Dermis microvascular lymphatic vessel endothelial cell (primary cell): ENCODE data around the gene MED12L. TPM values are rescaled to one million over a fixed set of nuclear protein-coding genes. Genes with fewer than 3 reads are reported as not detected.
"Not testable (repeated sequence)": the region's sequence is repeated elsewhere in the genome, so short reads cannot be mapped to it uniquely, and the experiment has no call there.

Source experiments
- DNase-seq, 2 donors: peaks; one replicate each; pipeline versions ENCODE4 v3.0.0 to v3.0.0-alpha.2; 2010; ENCODE audit warnings: low read depth in 2 of 2
- total RNA-seq: library from RNA; depleted of rRNA; stranded (reverse); fragments of >200 nt; gene quantifications from 2 replicates; pipeline ENCODE4 v1.2.1, GENCODE V29; 2014

The MED12L gene, protein sequence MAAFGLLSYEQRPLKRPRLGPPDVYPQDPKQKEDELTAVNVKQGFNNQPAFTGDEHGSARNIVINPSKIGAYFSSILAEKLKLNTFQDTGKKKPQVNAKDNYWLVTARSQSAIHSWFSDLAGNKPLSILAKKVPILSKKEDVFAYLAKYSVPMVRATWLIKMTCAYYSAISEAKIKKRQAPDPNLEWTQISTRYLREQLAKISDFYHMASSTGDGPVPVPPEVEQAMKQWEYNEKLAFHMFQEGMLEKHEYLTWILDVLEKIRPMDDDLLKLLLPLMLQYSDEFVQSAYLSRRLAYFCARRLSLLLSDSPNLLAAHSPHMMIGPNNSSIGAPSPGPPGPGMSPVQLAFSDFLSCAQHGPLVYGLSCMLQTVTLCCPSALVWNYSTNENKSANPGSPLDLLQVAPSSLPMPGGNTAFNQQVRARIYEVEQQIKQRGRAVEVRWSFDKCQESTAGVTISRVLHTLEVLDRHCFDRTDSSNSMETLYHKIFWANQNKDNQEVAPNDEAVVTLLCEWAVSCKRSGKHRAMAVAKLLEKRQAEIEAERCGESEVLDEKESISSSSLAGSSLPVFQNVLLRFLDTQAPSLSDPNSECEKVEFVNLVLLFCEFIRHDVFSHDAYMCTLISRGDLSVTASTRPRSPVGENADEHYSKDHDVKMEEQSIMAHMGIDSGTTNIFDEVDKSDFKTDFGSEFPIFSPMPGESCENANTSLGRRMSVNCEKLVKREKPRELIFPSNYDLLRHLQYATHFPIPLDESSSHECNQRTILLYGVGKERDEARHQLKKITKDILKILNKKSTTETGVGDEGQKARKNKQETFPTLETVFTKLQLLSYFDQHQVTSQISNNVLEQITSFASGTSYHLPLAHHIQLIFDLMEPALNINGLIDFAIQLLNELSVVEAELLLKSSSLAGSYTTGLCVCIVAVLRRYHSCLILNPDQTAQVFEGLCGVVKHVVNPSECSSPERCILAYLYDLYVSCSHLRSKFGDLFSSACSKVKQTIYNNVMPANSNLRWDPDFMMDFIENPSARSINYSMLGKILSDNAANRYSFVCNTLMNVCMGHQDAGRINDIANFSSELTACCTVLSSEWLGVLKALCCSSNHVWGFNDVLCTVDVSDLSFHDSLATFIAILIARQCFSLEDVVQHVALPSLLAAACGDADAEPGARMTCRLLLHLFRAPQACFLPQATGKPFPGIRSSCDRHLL (N-terminal part only)
- 0.13 TPM in 2 replicates for total RNA-seq

DNA sequence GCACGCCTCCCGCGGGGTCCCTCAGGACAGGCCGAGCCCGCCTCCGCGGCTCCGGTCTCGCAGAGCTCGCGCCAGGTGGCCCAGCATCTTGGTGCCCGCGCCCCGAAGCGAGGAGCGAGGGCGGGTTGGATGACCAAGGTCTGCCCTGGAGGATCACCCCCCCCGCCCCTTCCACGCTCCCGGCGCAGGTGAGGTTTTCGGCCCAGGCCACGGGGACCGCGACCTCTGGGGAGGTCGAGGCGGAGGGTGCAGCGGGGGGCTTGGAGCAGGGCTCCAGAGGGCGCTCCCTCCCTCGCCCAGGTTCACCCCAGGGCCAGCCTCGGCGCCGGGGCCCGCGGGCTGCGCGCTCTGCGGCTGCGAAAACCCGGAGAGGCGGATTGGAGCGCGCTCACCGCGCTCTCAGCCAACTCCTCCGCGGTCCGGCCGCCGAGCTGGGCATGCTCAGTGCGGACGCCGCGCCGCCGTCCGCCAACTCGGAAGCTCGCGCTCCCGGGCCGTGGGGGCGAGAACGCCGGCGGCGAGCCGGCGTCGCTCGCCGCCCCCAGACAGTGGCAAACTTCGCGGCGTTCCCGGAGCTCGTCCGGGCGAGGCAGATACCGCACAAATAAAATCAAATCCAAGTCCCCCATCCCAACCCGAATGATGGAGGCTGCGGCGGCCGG, at the start of gene MED12L:
TSS of gene MED12L (plus strand) at position 438 of the 662 bp plus-strand sequence. CDS start 1,263 bp downstream, outside the sequence.
- DNase-seq: peak; percentile 40 to 78

DNA sequence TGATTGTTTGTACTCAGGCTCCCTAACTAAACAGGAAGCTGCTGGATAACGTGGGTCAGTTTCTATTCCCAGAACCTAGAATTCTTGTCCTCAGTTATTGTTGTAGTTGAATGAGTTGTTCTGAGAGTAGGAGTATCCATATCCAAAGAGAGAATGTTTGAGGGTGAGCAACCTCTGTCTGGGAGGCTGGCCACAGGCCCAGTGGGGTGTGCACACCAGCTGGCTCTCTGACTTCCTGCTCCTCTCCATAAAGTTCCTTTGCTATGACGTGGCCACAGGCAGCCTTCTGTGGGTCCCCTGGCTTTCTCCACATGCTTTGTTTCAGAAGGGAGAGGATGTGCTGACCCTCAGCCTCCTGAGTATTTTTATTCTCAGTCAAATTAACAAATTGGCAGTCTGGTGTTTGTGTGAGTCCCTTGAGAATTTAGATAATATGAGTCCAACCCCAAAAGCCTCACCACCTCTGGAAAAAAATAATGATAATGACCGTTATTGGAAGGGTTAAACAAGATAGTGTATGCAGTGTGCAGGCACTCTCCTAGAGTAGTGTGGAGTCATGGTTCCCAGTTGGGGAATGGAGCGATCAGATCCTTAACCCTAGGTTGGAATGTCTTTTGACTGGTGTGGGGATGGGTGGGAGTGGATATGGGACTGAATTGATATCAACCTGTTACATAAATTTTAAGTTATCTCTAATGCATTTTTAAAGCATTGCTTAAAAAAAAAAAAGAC, 47.6 kb upstream of the MED12L start:
- DNase-seq: peak; percentile 9 to 77

DNA sequence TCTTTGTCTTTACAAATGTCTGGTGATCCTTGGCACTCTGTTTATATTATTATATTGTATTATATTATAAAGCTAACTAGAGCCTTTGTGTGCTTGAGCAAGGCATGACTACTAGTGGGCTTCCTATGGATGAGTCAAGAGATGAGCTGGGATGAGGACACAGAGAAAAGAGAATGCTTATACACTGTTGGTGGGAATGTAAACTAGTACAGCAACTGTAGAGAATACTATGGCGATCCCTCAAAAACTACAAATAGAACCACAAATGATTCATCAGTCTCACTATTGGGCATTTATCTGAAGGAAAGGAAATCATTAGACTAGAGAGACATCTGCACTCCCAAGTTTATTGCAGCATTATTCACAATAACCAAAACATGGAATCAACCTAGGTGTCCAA, 40.8 kb upstream of the MED12L start:
- DNase-seq: no peak

DNA sequence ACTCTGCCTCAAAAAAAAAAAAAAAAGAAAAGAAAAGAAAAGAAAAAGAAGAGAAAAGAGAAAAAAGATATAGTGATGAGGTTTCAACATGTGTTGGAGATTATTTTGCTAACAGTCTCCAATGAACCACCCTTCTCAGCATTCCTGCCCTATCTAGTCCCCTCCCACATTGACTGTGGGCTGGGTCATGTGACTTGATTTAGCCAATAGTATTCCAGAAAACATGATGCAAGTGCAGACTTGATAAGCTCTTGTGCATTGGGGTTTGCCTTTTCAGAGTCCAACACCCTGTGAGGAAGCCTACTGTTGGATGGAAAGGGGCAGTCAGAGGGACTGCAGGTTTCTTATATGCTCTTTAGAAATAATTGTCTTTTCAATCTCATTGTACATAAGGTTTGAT, 37.8 kb upstream of the MED12L start:
- DNase-seq: no peak

DNA sequence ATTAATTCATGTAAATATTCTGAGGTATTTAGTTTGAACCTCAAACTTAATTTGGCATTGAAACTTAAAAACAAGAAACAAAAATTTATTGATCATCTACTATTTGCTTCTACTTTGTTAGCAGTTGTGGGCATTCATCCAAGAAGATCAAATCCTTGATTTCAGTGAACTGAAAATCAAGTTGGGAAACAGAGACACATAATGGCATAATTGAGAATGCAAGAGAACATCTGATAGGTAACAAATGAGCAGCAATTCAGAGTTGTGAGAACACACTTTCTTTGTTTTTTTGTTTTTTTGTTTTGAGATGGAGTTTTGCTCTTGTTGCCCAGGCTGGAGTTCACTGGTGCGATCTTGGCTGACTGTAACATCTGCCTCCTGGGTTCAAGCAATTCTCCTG, 33.9 kb upstream of the MED12L start:
- no peak for DNase-seq

DNA sequence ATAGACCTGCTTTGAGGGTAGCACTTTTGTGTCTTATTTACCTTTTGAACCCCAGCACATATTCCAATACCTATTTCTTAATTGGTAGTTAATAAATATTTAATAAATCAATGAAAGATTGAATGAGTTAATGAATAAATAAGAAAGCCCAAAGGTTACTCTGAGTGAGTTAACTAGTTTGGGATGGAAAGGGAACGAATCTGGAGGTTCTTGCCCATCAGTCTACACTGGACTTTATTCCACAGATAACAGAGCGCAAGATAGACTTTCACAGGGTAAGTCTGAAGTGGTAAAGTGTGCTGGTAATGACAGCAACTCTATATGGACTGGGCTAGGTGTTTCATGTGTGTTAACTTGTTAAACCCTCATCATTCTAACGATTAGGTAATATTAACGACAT, 33.1 kb upstream of the MED12L start:
- no peak for DNase-seq

DNA sequence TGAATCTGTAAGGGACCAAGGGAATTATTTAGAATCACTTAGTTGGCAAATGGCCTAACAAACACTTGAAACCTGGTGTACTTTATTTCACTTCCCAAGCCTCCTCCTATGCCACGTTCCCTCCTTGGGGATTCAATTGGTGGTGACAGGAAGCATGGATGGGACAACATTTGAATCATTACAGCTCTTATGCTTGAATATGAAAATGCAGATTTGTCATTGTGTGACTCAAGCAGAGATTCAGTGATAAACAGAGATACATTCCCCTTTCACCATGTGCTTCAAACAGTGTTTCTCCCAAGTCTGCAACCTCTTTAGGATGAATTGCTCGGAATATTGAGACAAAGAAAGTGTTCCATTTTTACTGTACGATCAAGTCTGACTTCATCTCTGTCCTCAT, 32.7 kb upstream of the MED12L start:
- no peak for DNase-seq

DNA sequence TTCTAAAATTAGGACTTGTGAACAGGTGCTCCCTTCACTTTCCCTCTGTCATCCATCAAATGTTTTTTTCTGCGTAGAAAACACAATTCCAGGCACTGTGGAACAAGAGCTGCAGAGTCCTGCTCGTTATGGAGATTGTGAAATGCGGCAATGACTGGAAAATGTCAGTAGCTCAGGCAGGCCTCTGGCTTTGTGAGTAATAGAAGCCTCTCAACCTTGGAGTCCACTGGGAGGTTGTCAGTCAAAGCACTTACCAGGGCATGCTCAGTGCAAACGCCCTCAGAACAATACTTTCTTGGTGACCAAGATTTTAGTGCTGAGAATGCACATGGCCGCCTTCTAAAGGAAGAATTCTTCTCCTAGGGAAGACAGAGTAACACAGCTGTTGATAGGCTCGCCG, 26.7 kb upstream of the MED12L start:
- DNase-seq: no peak

DNA sequence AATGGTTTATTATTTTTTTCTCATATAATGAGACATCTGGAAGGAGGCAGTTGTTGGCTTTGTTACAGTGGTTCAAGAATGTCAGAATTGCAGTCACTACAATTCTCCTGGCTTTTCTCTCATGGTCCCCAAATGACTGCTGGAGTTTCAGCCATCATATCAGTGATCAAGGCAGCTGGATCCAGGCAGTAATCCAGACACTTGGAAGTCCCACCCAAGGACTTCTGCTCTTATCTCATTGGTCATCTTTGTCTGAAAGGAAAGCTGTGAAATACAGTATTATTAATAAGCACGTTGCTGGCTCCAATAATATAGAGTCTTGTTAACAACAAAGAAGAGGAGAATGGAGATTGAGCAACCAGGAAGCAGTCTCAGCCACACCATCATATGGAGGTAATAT, 22.9 kb upstream of the MED12L start:
- no peak for DNase-seq

DNA sequence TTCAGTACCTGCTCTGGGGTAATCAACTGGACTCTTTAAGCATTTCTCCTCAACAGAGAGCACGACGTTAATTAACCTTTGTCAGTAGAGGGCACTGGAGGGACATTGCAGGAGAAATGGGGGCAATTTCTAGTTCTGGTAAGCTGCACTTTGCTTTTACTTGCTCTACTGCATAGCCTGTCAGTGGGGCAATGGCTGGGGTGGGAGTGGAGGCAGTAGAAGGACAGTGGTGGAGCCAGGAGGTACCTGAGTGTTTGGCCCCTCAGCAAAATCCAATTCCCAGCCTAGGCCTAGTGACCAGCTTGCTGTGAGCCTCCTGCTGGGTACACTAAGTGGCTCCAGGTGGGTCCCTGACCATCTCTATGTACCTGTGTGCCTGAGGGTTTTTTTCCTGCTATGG, 18.3 kb upstream of the MED12L start:
- DNase-seq: peak; percentile 1 to 11

DNA sequence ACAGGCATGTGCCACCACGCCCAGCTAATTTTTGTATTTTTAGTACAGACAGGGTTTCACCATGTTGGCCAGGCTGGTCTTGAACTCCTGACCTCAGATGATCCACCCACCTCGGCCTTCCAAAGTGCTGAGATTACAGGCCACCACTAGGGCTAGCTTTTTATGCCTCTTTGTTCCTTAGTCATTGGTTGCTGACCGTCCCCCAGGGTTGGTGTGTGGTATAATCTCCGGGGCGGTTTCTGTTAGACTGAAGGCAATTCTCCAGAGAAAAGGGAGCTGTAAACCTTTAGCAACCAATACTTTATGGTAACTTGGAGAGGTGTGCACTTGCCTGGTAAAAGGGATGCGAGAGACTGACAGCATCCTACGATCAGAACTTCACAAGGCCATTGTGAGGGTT, 12.6 kb upstream of the MED12L start:
- not testable (repeated sequence) for DNase-seq

DNA sequence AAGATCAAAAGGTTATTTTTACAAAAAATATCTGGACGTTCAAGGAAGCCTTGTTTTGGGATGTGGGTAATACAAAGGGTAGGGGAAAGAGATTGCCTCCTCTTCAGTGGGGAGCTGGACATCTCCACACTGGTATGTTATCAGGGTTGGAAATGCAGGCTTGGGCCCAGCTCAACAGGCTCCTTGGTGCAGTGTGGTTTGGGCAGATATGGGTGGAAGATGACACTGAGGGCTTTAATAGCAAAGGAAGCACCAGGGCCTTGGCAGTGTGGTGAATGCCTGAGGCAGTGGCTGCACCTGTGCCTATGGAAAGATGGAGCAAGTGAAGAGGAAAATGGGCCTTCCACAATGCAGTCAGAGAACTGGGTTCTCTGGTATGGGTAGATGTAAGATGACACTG, 11.2 kb upstream of the MED12L start:
- DNase-seq: no peak

DNA sequence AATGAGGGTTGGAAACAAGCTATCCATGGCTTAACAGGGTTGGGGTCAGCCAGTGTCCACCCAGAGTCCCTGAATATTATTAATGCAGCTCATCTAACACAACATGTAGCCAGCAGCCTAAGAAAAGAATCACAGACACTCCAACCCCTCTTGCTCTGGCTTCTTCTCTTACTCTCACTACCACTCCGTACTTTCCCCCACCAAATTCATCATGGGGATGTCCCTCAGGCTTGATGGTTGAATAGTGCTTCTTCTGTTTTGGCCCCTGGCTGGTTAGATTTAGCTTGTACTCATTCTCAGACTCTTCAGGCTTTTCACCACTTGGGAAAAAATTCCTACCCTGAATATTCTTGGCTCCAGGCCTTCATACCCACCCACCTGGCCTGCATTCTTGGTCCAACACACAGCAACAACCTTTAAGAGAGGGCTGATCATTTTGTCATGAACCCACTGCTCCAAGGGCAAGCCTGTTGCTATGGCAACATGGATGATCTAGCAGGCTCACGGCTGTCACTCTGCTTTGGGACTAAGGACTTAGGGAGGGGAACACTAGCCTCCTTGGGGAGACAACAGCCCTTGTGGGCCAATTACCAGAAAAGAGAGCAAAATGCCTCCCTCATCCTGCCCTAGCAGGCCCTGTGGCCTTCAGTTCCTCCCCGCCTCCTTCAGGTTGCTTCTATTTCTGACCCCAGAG, 9.4 kb upstream of the MED12L start:
- DNase-seq: no peak

DNA sequence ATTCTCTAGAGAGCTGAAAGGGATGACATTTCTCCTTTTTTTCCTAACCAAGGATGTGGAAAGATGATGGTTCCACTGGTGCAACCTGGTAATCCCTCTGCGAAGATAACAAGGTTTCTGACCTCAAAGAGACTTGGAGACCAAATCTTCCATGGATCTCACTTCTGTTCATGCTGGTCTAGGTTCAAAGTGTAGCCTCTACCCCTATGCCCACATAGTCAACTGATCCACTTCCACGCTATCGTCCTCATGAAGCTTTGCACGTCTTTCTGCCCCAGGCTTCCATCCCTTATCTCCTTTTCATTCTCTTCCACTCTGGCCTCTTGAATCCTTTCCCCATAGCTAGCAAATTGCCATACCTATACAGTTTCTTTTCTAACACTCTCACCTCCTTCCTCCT, 8.8 kb upstream of the MED12L start:
- no peak for DNase-seq

DNA sequence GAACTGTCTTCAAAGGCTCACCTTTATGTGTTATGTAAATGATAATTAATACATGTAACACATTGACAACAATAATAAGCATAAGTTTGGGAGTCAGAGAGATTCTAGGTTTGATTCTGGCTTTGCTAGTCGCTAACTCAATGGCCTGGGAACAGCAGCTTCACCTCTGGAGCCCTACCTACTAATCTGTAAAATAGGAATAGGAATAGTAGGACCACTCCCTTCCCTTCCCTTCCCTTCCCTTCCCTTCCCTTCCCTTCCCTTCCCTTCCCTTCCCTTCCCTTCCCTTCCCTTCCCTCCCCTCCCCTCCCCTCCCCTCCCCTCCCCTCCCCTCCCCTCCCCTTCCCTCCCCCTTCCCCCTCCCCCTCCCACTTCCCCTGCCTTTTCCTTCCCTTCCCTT, 4.4 kb upstream of the MED12L start:
- DNase-seq: not testable (repeated sequence)

DNA sequence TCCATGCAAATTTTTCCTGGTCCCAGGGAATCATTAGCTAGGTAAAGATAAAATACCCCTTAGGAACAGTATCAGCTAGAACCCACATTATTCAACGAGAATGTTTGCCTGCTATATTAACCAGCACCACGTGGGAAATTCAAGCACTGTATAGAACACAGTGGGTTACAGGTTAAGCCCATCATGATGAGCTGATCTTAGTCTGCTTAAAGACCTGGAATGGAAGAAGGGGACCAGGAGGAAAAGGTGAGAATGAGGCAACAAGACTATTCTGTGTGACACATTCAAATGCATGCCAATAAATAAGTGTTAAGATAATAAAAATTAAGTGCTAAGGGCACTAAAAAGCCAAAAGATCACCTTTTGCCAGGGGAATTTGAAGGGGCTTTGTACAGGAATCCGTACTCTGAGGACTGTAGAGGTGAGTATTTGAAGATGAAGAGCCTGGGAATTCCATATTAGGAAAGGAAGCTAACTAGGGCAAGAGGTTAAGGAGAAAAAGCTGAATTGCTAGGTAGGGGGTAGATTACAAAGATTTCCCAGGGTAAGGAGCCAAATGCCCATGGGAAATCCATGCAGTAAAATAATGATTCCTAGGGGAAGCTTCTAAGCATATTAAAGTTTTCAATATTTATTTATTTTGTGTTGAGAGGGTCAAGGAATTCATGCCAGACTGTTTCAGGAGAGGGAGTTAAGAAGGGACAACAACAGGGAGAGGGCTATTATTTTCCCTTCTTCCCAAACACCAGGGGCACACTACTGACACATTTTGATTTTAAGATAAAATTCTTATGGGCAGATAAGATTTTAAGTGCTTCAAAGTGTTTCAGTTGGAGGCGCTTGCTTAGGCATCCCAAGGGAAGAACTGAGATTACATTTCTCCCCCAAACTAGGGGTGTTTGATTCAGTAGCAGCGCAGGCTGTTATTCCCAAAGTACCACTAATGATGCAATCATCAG, 2.3 kb upstream of the MED12L start:
- DNase-seq: no peak

DNA sequence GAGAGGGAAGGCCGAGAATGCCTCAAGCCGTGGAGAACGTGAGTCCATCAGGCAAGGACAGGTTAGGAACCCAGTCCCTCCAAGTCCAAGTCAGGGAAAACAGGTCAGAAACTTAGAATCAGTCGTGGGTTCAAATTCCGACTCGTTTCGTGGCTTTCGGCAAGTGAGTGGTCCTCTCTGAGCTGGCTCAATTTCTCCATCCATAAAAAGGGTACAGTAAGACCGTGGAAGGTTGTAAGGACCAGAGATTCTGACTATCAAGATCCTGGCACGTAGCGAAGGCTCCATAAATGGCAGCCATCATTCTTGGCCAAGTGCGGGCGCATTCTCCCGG, 604 bp upstream of the MED12L start:
- no peak for DNase-seq

DNA sequence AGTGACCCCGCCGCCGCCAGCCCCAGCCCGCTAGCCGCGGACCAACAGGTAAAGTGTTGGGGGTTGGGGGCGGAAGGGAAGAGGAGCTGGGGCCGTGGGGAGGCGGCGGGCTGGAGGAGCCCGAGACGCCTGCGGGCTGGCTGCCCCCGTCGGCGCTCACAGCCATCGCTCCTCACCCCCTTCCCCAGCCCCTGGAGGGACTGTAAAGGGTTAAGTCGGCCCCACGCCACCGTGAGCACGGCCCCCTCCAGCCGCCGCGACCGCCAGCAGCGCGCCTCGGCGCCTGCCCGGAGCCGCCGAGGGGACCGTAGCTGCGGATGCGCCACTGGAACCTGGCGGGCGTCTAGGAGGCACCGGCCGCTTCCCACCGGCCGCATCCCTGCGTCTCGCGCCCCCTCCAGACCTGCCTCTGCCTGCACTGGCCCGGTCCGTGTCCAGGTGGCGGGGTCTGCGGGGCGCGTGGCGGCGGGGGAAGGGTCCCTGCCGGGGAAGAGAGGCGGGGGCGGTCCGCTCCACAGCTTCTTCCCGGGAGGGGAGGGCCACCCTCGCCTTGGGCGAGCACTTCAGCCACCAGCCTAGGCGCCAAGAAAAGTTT, 522 bp downstream of the MED12L start:
- DNase-seq: peak in 1 of 2 donors; percentile 6
